Mammary epithelial cell (primary cell): Measurements from ENCODE around the gene TRERF1.

Experiments used
- EZH2 ChIP-seq: IDR thresholded peaks from 2 replicates; pipeline ENCODE4 v1.6.1; 2012; ENCODE audit warnings: low read length, inconsistent platforms, borderline replicate concordance
- TF ChIP-seq, protein P1 (sequence below), 2 donors: IDR thresholded peaks in 1 of 2; conservative IDR thresholded peaks in 1 of 2; 2 replicates each; pipeline ENCODE4 v1.5.1; 2011 to 2012; ENCODE audit warnings: inconsistent platforms in 2 of 2, low read length in 2 of 2, mild to moderate bottlenecking in 2 of 2, control low read depth in 1 of 2, low read depth in 1 of 2; ENCODE audit not compliant: insufficient read depth in 1 of 2; ENCODE audit errors: extremely low read depth in 1 of 2

- TF ChIP-seq, protein P1, sequence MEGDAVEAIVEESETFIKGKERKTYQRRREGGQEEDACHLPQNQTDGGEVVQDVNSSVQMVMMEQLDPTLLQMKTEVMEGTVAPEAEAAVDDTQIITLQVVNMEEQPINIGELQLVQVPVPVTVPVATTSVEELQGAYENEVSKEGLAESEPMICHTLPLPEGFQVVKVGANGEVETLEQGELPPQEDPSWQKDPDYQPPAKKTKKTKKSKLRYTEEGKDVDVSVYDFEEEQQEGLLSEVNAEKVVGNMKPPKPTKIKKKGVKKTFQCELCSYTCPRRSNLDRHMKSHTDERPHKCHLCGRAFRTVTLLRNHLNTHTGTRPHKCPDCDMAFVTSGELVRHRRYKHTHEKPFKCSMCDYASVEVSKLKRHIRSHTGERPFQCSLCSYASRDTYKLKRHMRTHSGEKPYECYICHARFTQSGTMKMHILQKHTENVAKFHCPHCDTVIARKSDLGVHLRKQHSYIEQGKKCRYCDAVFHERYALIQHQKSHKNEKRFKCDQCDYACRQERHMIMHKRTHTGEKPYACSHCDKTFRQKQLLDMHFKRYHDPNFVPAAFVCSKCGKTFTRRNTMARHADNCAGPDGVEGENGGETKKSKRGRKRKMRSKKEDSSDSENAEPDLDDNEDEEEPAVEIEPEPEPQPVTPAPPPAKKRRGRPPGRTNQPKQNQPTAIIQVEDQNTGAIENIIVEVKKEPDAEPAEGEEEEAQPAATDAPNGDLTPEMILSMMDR (conservative IDR thresholded peaks at IDR 0.05 in 1 of 2, IDR thresholded peaks at IDR 0.05 in 1 of 2; ENCODE audit: extremely low read depth in 1 of 2, insufficient read depth in 1 of 2, low read depth in 1 of 2, low read length in 2 of 2) = no peak
- TF ChIP-seq EZH2 = no peak
Observed at GRCh38 chr6:42369568-42369967, 82.2 kb downstream of the TRERF1 start.
